ENCODE measurements around the gene CTNNA2. TPM values are rescaled to one million over a fixed set of nuclear protein-coding genes. Genes with fewer than 3 reads are reported as not detected.

The CTNNA2 gene
- total and polyA plus RNA-seq, 2 of the 8 experiments (the other 6 are each of a cell fraction or from before 2014, with no cell fraction given) = 3.9 to 9.0 TPM

DNA sequence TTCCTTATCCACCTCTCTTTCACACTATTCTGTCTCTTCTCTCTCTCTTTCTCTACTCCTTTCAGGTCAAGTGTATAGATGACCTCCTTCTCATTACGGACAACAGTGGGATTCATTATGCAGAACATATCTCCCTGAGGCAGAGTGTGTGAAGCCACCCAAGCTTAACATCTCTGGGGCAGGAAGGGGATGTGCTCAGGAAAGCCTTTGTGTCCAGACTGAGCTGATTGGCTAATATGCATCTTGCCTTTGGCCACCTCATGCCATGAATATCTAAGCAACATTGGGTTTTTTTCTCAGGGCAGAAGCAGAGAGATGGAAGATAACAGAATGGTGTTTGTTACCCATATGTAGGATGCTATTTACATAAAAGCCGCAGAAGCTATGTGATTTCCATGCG lies 1003.1 kb downstream of the CTNNA2 start:
- no peak overlapping the region for H3K56ac ChIP-seq (replicated peaks; ENCODE audit: insufficient read length, low read depth, low read length)
- DNase-seq (ENCODE audit: low read depth in 1 of 2, low spot score in 2 of 2) = no peak
- 93% methylated on average over 3 of the region's 3 CpGs; no CpG with 5 or more reads in 1 of the 2 experiments for WGBS, 2 experiments (ENCODE audit: extremely low coverage in 1 of 2, insufficient coverage in 1 of 2, insufficient read length in 1 of 2, insufficient replicate concordance in 2 of 2, low coverage in 1 of 2, low lambda C conversion rate in 2 of 2, missing lambda C conversion rate in 1 of 2)
- no peak for TF ChIP-seq POU5F1 (IDR thresholded peaks at IDR 0.05; ENCODE audit: low read depth, low read length)
- TF ChIP-seq, protein P1, sequence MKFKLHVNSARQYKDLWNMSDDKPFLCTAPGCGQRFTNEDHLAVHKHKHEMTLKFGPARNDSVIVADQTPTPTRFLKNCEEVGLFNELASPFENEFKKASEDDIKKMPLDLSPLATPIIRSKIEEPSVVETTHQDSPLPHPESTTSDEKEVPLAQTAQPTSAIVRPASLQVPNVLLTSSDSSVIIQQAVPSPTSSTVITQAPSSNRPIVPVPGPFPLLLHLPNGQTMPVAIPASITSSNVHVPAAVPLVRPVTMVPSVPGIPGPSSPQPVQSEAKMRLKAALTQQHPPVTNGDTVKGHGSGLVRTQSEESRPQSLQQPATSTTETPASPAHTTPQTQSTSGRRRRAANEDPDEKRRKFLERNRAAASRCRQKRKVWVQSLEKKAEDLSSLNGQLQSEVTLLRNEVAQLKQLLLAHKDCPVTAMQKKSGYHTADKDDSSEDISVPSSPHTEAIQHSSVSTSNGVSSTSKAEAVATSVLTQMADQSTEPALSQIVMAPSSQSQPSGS (IDR thresholded peaks at IDR 0.05; ENCODE audit: low read length) = no peak
- no peak for TF ChIP-seq CREB1 (IDR thresholded peaks at IDR 0.05)
- TF ChIP-seq PHF8 (conservative IDR thresholded peaks at IDR 0.05; ENCODE audit: low read depth, low read length) = no peak
- TF ChIP-seq ZNF274 (IDR thresholded peaks at IDR 0.05; ENCODE audit: borderline replicate concordance, extremely low read depth, low read length) = no peak
- TF ChIP-seq CTBP2 (IDR thresholded peaks at IDR 0.05; ENCODE audit: borderline replicate concordance, insufficient read depth, insufficient read length, low read length) = no peak
- TF ChIP-seq ASH2L (IDR thresholded peaks at IDR 0.05; ENCODE audit: low read length) = no peak
- no peak for TF ChIP-seq SP4 (IDR thresholded peaks at IDR 0.05; ENCODE audit: low read length)
- TF ChIP-seq FOSL1 (IDR thresholded peaks at IDR 0.05; ENCODE audit: insufficient read depth, low read depth, low read length) = no peak
- no peak for TF ChIP-seq EZH2 (IDR thresholded peaks at IDR 0.05; ENCODE audit: low read depth, low read length, severe bottlenecking)
- no peak for TF ChIP-seq TBP (IDR thresholded peaks at IDR 0.05; ENCODE audit: low read depth, low read length)
- TF ChIP-seq TEAD4 (IDR thresholded peaks at IDR 0.05; ENCODE audit: low read depth, low read length) = no peak
- no peak for TF ChIP-seq CHD2 (IDR thresholded peaks at IDR 0.05; ENCODE audit: low read length)
- no peak for TF ChIP-seq POLR2A (IDR thresholded peaks at IDR 0.05; ENCODE audit: control extremely low read depth in 1 of 2, low read depth in 2 of 2, low read length in 2 of 2)
- TF ChIP-seq TCF12 (IDR thresholded peaks at IDR 0.05; ENCODE audit: low read depth, low read length) = no peak

More for the DNA sequence above, 1003.1 kb downstream of the CTNNA2 start:
- Histone ChIP-seq H4K20me1 (replicated peaks in 1 of 2; ENCODE audit: control insufficient read depth in 1 of 2, insufficient read depth in 2 of 2, low read length in 2 of 2) (no peaks in the 10 kb centered on the region), H2AFZ (ENCODE audit: low read length) (no peak overlapping the region), H3K27me3 (replicated peaks in 1 of 4; ENCODE audit: control insufficient read depth in 3 of 4, extremely low read depth in 1 of 4, insufficient read depth in 3 of 4, low read length in 3 of 4) (no peaks in the 10 kb centered on the region), H3K23ac (ENCODE audit: insufficient read length) (no peak overlapping the region), H3K27ac (ENCODE audit: low read depth, low read length) (no peak overlapping the region), H2BK12ac (ENCODE audit: low read depth, low read length) (no peak overlapping the region), H4K91ac (replicated peaks; ENCODE audit: insufficient read length, low read length) (no peak overlapping the region), H3K4me3 (ENCODE audit: extremely low read depth in 1 of 4, insufficient read depth in 2 of 4, low read depth in 3 of 4, low read length in 4 of 4) (no peak overlapping the region), H3K18ac (ENCODE audit: extremely low read depth, low read length) (no peak overlapping the region), H3K4me2 (ENCODE audit: insufficient read depth in 1 of 2, low read depth in 2 of 2, low read length in 2 of 2) (no peak overlapping the region), H3K36me3 (ENCODE audit: control insufficient read depth in 2 of 4, insufficient read depth in 4 of 4, low read length in 3 of 4) (no peaks in the 10 kb centered on the region), H3K9ac (replicated peaks in 1 of 4; ENCODE audit: extremely low read depth in 1 of 4, low read depth in 3 of 4, low read length in 3 of 4) (no peak overlapping the region), H2BK5ac (ENCODE audit: low read depth, low read length) (no peak overlapping the region), H3K23me2 (ENCODE audit: low read depth, low read length) (no peaks in the 10 kb centered on the region), H2BK120ac (replicated peaks; ENCODE audit: low read depth, low read length) (no peak overlapping the region), H3K9me3 (ENCODE audit: insufficient read depth in 2 of 2, low read depth in 1 of 2, low read length in 1 of 2) (no peaks in the 10 kb centered on the region), H4K8ac (ENCODE audit: extremely low read depth, insufficient read depth, low read length) (no peak overlapping the region), H4K5ac (ENCODE audit: insufficient read length, low read depth, low read length) (no peak overlapping the region), H3K4me1 (replicated peaks in 1 of 4; ENCODE audit: control insufficient read depth in 3 of 4, insufficient read depth in 4 of 4, low read length in 3 of 4) (peaks cover 0 to 2% (median 0%) of the 10 kb centered on the region in 4 experiments; a peak in 2 of 7 replicates), H2AK5ac (ENCODE audit: low read depth, low read length) (no peak overlapping the region), H3K79me1 (ENCODE audit: low read depth, low read length) (no peaks in the 10 kb centered on the region), H3K79me2 (ENCODE audit: control insufficient read depth in 1 of 2, insufficient read depth in 2 of 2, low read length in 2 of 2) (no peaks in the 10 kb centered on the region), H3K14ac (ENCODE audit: insufficient read length) (no peak overlapping the region), H3K4ac (replicated peaks; ENCODE audit: insufficient read length, low read depth, low read length) (no peak overlapping the region), H2BK15ac (ENCODE audit: low read length) (no peak overlapping the region), H2BK20ac (ENCODE audit: low read length) (no peak overlapping the region)
- ChIA-PET CTCF (ENCODE audit: partially characterized antibody) (interaction anchor here (0.6 to 1.1 kb wide), 2 partner anchors 19 to 190 kb away, joined by 4 read pairs; no protein-coding TSS in a partner anchor), POLR2A (ENCODE audit: partially characterized antibody) (no interaction called here)
- FAIRE-seq = no peak

All from H1 (cell line).